HCT116 (cell line): ENCODE results near the gene YLPM1. TPM values are rescaled to one million over a fixed set of nuclear protein-coding genes. Genes with fewer than 3 reads are reported as not detected.

Experiments
- ATAC-seq: fragments of 200-7000 bp; cut with Tn5 transposase; 2 replicates; pipeline ENCODE4 v1.9.1; 2020; ENCODE audit warnings: mild to moderate bottlenecking, moderate library complexity
- BruUV-seq: library from RNA; stranded (reverse); fragments of 400-500 nt; replicated peaks from 2 replicates; lab custom pipeline; 2021; lab: Mats Ljungman, UMichigan
- CTCF ChIA-PET: fragments of 300-600 bp; sonication (Branson Sonifier 250); formaldehyde crosslinking; loops from one replicate; lab custom pipeline; 2021; ENCODE audit warnings: antibody characterized with exemption; lab: Charles Lee
- POLR2A ChIA-PET: fragments of 300-600, 350-600 bp; sonication (Branson Sonifier 250); formaldehyde crosslinking; loops from one replicate; lab custom pipeline; 2021; ENCODE audit warnings: antibody characterized with exemption; lab: Charles Lee
- RAD21 ChIA-PET, 2 experiments: fragments of 300-600 bp; sonication (Branson Sonifier 250); formaldehyde crosslinking; loops; one replicate each; lab custom pipeline; 2023; ENCODE audit warnings: low total read pairs in 2 of 2; ENCODE audit not compliant: uncharacterized antibody in 2 of 2, unreplicated experiment in 2 of 2, low non-redundant PET in 1 of 2; lab: Charles Lee
- DNase-seq: peaks from one replicate; pipeline ENCODE4 v3.0.0-alpha.2; 2010; ENCODE audit warnings: low read depth, low spot score
- H2AFZ ChIP-seq: fragments of 200-600 bp; shearing (Covaris generic), sonication (generic); 2 replicates; pipeline ENCODE4 v1.6.1; 2017; ENCODE audit warnings: low read depth, mixed run types, mixed read lengths, antibody characterized with exemption, low read length; ENCODE audit not compliant: poor library complexity, severe bottlenecking
- H3K27ac ChIP-seq: 2 replicates; pipeline ENCODE4 v1.5.1; 2012; ENCODE audit warnings: low read depth, low read length
- H3K27me3 ChIP-seq: fragments of 200-600 bp; sonication (generic); 2 replicates; pipeline ENCODE4 v1.6.1; 2016; ENCODE audit warnings: mixed run types, low read length, mixed read lengths; ENCODE audit not compliant: insufficient read depth
- H3K36me3 ChIP-seq, 2 experiments: fragments of 200-500 bp in 1 of 2; fragments of 200-600 bp in 1 of 2; sonication (Bioruptor generic) in 1 of 2; sonication (generic) in 1 of 2; 2 replicates each; pipeline versions ENCODE4 v1.5.1 to v1.6.1; 2014 to 2016; ENCODE audit warnings: low read length in 2 of 2, inconsistent platforms in 1 of 2, mixed read lengths in 1 of 2, mixed run types in 1 of 2; ENCODE audit not compliant: insufficient read depth in 2 of 2, control insufficient read depth in 1 of 2
- H3K4me1 ChIP-seq, 2 experiments: fragments of 200-600 bp in 1 of 2; sonication (generic) in 1 of 2; 2 replicates each; pipeline versions ENCODE4 v1.5.1 to v1.6.1; 2012 to 2017; ENCODE audit warnings: low read length in 2 of 2, inconsistent platforms in 1 of 2, mild to moderate bottlenecking in 1 of 2, mixed read lengths in 1 of 2, mixed run types in 1 of 2, moderate library complexity in 1 of 2; ENCODE audit not compliant: insufficient read depth in 2 of 2, control insufficient read depth in 1 of 2
- H3K4me2 ChIP-seq: fragments of 200-600 bp; sonication (generic); 2 replicates; pipeline ENCODE4 v1.6.1; 2017; ENCODE audit warnings: mixed run types, low read length, mixed read lengths
- H3K4me3 ChIP-seq, 2 experiments: fragments of 200-600 bp in 1 of 2; sonication (generic) in 1 of 2; replicated peaks in 1 of 2; 2 replicates each; pipeline ENCODE4 v1.5.1; 2011 to 2016; ENCODE audit warnings: low read length in 2 of 2, control low read depth in 1 of 2, low read depth in 1 of 2, mild to moderate bottlenecking in 1 of 2, mixed read lengths in 1 of 2, mixed run types in 1 of 2
- H3K79me2 ChIP-seq: fragments of 200-600 bp; sonication (generic); 2 replicates; pipeline ENCODE4 v1.6.1; 2017; ENCODE audit warnings: mild to moderate bottlenecking, mixed run types, low read length, moderate library complexity, mixed read lengths; ENCODE audit not compliant: insufficient read depth
- H3K9ac ChIP-seq: fragments of 200-600 bp; sonication (generic); 2 replicates; pipeline ENCODE4 v1.6.1; 2016; ENCODE audit warnings: low read length, mixed read lengths
- H3K9me2 ChIP-seq: fragments of 200-600 bp; sonication (generic), shearing (Covaris generic); 2 replicates; pipeline ENCODE4 v1.6.1; 2017; ENCODE audit warnings: mixed run types, mild to moderate bottlenecking, moderate library complexity; ENCODE audit not compliant: insufficient read depth
- H3K9me3 ChIP-seq, 2 experiments: fragments of 200-500 bp in 1 of 2; fragments of 200-600 bp in 1 of 2; sonication (Bioruptor generic) in 1 of 2; sonication (generic) in 1 of 2; 2 replicates each; pipeline ENCODE4 v1.6.1; 2014 to 2017; ENCODE audit warnings: low read length in 2 of 2, mixed read lengths in 2 of 2, inconsistent platforms in 1 of 2, low read depth in 1 of 2, mild to moderate bottlenecking in 1 of 2, mixed run types in 1 of 2, moderate library complexity in 1 of 2; ENCODE audit not compliant: control insufficient read depth in 1 of 2, insufficient read depth in 1 of 2
- H4K20me1 ChIP-seq: fragments of 200-600 bp; sonication (generic), shearing (Covaris generic); 2 replicates; pipeline ENCODE4 v1.6.1; 2017; ENCODE audit warnings: mixed run types, mild to moderate bottlenecking, moderate library complexity; ENCODE audit not compliant: insufficient read depth
- EZH2 ChIP-seq: fragments of 200-600 bp; sonication (generic); IDR thresholded peaks from 2 replicates; pipeline ENCODE4 v1.6.1; 2017; ENCODE audit warnings: antibody characterized with exemption, mixed run types
- FOSL1 ChIP-seq: IDR thresholded peaks from 2 replicates; pipeline ENCODE4 v1.6.1; 2012; ENCODE audit warnings: low read depth
- JUND ChIP-seq: IDR thresholded peaks from 2 replicates; pipeline ENCODE4 v1.6.1; 2012
- POLR2A ChIP-seq: IDR thresholded peaks from 2 replicates; pipeline ENCODE4 v1.7.0; 2011; ENCODE audit warnings: borderline replicate concordance; ENCODE audit not compliant: insufficient read depth, insufficient read length; ENCODE audit errors: extremely low read depth
- POLR2AphosphoS5 ChIP-seq: IDR thresholded peaks from 2 replicates; pipeline ENCODE4 v1.6.1; 2011; ENCODE audit warnings: mild to moderate bottlenecking, low read depth, low read length, moderate library complexity
- SIN3A ChIP-seq: IDR thresholded peaks from 2 replicates; pipeline ENCODE4 v1.6.1; 2012; ENCODE audit warnings: low read depth
- SP1 ChIP-seq: IDR thresholded peaks from 2 replicates; pipeline ENCODE4 v1.6.1; 2012; ENCODE audit warnings: low read depth
- TCF7L2 ChIP-seq: IDR thresholded peaks from 2 replicates; pipeline ENCODE4 v1.7.0; 2011; ENCODE audit warnings: borderline replicate concordance, inconsistent platforms; ENCODE audit not compliant: insufficient read depth, insufficient read length; ENCODE audit errors: extremely low read depth
- YY1 ChIP-seq: IDR thresholded peaks from 2 replicates; pipeline ENCODE4 v1.6.1; 2011; ENCODE audit warnings: low read length, low read depth, moderate library complexity, mild to moderate bottlenecking; ENCODE audit not compliant: insufficient replicate concordance; ENCODE audit errors: extremely low read depth
- ZFX ChIP-seq: fragments of 450-650 bp; IDR thresholded peaks from 2 replicates; pipeline ENCODE4 v1.6.1; 2017
- ZNF274 ChIP-seq: fragments of 200-500 bp; sonication (Bioruptor generic); IDR thresholded peaks from 2 replicates; pipeline ENCODE4 v1.6.1; 2014; ENCODE audit warnings: mild to moderate bottlenecking, low read depth, low read length, inconsistent platforms
- intact Hi-C: fragments of 100-400 bp; cut with micrococcal nuclease; formaldehyde crosslinking; loops from 2 replicates; pipeline ENCODE4 v1.10.0; 2022
- total RNA-seq: library from RNA; stranded (reverse); gene quantifications from one replicate; pipeline ENCODE4 v1.2.1, GENCODE V29; 2021; ENCODE audit not compliant: unreplicated experiment
- TF ChIP-seq, protein P1 (sequence below): IDR thresholded peaks from 2 replicates; pipeline ENCODE4 v1.6.1; 2012
- TF ChIP-seq, protein P2 (sequence below): IDR thresholded peaks from 2 replicates; pipeline ENCODE4 v1.6.1; 2012; ENCODE audit warnings: low read depth
- TF ChIP-seq, protein P3 (sequence below), 3 experiments: fragments of 200-600 bp in 1 of 3; sonication (generic) in 1 of 3; IDR thresholded peaks in 2 of 3; conservative IDR thresholded peaks in 1 of 3; 2 replicates each; pipeline ENCODE4 v1.5.1; 2012 to 2017; ENCODE audit warnings: low read depth in 2 of 3, low read length in 2 of 3, antibody characterized with exemption in 1 of 3, borderline replicate concordance in 1 of 3, control low read depth in 1 of 3, mild to moderate bottlenecking in 1 of 3, mixed read lengths in 1 of 3, mixed run types in 1 of 3, moderate library complexity in 1 of 3; ENCODE audit not compliant: insufficient read depth in 1 of 3
- TF ChIP-seq, protein P4 (sequence below): IDR thresholded peaks from 2 replicates; pipeline ENCODE4 v1.6.1; 2011; ENCODE audit warnings: mild to moderate bottlenecking, low read length, moderate library complexity; ENCODE audit not compliant: insufficient replicate concordance; ENCODE audit errors: extremely low read depth

The YLPM1 gene
- total RNA-seq, 1 experiment from 2014 or later = 55.1 TPM

DNA sequence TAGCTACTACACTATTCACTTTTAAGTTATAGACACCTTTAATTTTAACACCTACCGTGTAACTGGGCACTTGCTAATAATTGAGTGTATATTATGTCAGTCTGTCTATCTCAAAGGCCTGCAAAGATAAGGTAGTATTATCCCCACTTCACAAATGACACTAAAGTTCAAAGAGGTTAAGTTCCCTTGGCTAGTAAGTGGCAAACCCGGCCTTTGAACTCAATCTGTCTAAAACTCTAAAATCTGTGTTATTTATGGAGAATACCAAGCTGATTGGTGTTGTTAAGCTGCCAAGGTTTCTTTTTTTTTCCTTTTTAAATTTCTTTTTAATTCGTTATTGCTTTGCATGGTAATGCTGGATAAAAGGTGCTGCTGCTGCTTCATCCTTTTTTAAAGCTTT is 37.7 kb downstream of the YLPM1 start:
- Histone ChIP-seq H3K36me3 (peaks cover 27% of the 10 kb centered on the region in 2 experiments; a peak in 3 of 4 replicates), H3K9ac (no peak overlapping the region), H4K20me1 (no peaks in the 10 kb centered on the region), H2AFZ (no peak overlapping the region), H3K27me3 (no peaks in the 10 kb centered on the region), H3K4me2 (no peak overlapping the region), H3K9me3 (no peaks in the 10 kb centered on the region), H3K9me2 (no peaks in the 10 kb centered on the region)
- no peak for ATAC-seq
- RAD21 ChIA-PET = no interaction called here
- CTCF ChIA-PET = interaction anchor here (7.7 kb wide), 1 partner anchor 191 kb away, joined by 111 read pairs; no protein-coding TSS in a partner anchor
- POLR2A ChIA-PET = no interaction called here
- TF ChIP-seq ZNF274 (no peak), POLR2AphosphoS5 (no peak), SIN3A (no peak), EZH2 (no peak), FOSL1 (no peak), POLR2A (no peak), ZFX (no peak), YY1 (no peak), SP1 (no peak), TCF7L2 (no peak), JUND (no peak)
- TF ChIP-seq, protein P1, sequence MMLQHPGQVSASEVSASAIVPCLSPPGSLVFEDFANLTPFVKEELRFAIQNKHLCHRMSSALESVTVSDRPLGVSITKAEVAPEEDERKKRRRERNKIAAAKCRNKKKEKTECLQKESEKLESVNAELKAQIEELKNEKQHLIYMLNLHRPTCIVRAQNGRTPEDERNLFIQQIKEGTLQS = no peak
- TF ChIP-seq, protein P2, sequence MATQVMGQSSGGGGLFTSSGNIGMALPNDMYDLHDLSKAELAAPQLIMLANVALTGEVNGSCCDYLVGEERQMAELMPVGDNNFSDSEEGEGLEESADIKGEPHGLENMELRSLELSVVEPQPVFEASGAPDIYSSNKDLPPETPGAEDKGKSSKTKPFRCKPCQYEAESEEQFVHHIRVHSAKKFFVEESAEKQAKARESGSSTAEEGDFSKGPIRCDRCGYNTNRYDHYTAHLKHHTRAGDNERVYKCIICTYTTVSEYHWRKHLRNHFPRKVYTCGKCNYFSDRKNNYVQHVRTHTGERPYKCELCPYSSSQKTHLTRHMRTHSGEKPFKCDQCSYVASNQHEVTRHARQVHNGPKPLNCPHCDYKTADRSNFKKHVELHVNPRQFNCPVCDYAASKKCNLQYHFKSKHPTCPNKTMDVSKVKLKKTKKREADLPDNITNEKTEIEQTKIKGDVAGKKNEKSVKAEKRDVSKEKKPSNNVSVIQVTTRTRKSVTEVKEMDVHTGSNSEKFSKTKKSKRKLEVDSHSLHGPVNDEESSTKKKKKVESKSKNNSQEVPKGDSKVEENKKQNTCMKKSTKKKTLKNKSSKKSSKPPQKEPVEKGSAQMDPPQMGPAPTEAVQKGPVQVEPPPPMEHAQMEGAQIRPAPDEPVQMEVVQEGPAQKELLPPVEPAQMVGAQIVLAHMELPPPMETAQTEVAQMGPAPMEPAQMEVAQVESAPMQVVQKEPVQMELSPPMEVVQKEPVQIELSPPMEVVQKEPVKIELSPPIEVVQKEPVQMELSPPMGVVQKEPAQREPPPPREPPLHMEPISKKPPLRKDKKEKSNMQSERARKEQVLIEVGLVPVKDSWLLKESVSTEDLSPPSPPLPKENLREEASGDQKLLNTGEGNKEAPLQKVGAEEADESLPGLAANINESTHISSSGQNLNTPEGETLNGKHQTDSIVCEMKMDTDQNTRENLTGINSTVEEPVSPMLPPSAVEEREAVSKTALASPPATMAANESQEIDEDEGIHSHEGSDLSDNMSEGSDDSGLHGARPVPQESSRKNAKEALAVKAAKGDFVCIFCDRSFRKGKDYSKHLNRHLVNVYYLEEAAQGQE = no peak
- TF ChIP-seq, protein P3, sequence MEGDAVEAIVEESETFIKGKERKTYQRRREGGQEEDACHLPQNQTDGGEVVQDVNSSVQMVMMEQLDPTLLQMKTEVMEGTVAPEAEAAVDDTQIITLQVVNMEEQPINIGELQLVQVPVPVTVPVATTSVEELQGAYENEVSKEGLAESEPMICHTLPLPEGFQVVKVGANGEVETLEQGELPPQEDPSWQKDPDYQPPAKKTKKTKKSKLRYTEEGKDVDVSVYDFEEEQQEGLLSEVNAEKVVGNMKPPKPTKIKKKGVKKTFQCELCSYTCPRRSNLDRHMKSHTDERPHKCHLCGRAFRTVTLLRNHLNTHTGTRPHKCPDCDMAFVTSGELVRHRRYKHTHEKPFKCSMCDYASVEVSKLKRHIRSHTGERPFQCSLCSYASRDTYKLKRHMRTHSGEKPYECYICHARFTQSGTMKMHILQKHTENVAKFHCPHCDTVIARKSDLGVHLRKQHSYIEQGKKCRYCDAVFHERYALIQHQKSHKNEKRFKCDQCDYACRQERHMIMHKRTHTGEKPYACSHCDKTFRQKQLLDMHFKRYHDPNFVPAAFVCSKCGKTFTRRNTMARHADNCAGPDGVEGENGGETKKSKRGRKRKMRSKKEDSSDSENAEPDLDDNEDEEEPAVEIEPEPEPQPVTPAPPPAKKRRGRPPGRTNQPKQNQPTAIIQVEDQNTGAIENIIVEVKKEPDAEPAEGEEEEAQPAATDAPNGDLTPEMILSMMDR (IDR thresholded peaks at IDR 0.05 in 2 of 3, conservative IDR thresholded peaks at IDR 0.05 in 1 of 3; ENCODE audit: borderline replicate concordance in 1 of 3, insufficient read depth in 1 of 3, low read depth in 2 of 3, low read length in 2 of 3) = no peak
- TF ChIP-seq, protein P4, sequence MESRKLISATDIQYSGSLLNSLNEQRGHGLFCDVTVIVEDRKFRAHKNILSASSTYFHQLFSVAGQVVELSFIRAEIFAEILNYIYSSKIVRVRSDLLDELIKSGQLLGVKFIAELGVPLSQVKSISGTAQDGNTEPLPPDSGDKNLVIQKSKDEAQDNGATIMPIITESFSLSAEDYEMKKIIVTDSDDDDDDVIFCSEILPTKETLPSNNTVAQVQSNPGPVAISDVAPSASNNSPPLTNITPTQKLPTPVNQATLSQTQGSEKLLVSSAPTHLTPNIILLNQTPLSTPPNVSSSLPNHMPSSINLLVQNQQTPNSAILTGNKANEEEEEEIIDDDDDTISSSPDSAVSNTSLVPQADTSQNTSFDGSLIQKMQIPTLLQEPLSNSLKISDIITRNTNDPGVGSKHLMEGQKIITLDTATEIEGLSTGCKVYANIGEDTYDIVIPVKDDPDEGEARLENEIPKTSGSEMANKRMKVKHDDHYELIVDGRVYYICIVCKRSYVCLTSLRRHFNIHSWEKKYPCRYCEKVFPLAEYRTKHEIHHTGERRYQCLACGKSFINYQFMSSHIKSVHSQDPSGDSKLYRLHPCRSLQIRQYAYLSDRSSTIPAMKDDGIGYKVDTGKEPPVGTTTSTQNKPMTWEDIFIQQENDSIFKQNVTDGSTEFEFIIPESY = no peak
- TF ChIP-seq, all 23 proteins: peak for 0
- H3K4me1 ChIP-seq = no peaks in the 10 kb centered on the region
- intact Hi-C loops = loop anchor here (5.0 kb wide), 1 partner anchor 438 kb away; no protein-coding TSS in a partner anchor
- peaks cover 52% of the 10 kb centered on the region for H3K79me2 ChIP-seq
- no peak overlapping the region for H3K27ac ChIP-seq
- no peak overlapping the region for H3K4me3 ChIP-seq
- no TSS peak for BruUV-seq
- no peak for DNase-seq
